ENCODE measurements around the gene BRI3.

DNA sequence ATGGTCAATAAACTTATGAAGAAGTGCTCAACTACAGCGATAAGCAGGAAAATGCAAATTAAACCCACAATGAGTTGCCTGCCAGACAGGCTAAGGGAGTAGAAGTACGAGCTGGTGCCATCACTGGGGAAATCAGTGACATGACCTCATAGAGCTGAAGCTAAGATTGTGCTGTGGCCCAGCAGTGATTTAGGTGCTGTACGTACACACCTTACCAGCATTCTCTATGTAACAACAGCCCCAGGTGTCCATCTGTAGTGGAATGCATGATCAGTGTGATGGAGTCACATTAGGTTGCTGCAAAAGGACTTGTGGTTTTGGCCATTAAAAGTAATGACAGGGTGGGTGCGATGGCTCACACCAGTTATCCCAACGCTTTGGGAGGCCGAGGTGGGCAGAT, 23.8 kb upstream of the BRI3 start:
- TF ChIP-seq, protein P1, sequence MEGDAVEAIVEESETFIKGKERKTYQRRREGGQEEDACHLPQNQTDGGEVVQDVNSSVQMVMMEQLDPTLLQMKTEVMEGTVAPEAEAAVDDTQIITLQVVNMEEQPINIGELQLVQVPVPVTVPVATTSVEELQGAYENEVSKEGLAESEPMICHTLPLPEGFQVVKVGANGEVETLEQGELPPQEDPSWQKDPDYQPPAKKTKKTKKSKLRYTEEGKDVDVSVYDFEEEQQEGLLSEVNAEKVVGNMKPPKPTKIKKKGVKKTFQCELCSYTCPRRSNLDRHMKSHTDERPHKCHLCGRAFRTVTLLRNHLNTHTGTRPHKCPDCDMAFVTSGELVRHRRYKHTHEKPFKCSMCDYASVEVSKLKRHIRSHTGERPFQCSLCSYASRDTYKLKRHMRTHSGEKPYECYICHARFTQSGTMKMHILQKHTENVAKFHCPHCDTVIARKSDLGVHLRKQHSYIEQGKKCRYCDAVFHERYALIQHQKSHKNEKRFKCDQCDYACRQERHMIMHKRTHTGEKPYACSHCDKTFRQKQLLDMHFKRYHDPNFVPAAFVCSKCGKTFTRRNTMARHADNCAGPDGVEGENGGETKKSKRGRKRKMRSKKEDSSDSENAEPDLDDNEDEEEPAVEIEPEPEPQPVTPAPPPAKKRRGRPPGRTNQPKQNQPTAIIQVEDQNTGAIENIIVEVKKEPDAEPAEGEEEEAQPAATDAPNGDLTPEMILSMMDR (IDR thresholded peaks at IDR 0.05; ENCODE audit: low read length), result no peak
- TF ChIP-seq EZH2 (IDR thresholded peaks at IDR 0.05; ENCODE audit: borderline replicate concordance, low read length), result no peak

Data from OCI-LY1 (cell line).